ENCODE data around the gene HCN2. TPM values are rescaled to one million over a fixed set of nuclear protein-coding genes. Genes with fewer than 3 reads are reported as not detected.

Gene HCN2
- polyA plus RNA-seq (2012; ENCODE audit: insufficient read depth, insufficient read length) = 3.7 TPM

GRCh38 chr19:589693-590395 is at the start of gene HCN2:
TSS of gene HCN2 (plus strand) at chr19:589881. CDS start at chr19:589946, 65 bp downstream.
- H3K4me3 ChIP-seq (ENCODE audit: low read length) = no peak within 1 kb of the TSS; the same call in 1 of the 2 replicates
- DNase-seq (ENCODE audit: low read depth, low spot score) = no peak

- no peak for DNase-seq (ENCODE audit: low read depth, low spot score)
Measured at GRCh38 chr19:540867-541637, 48.6 kb upstream of the HCN2 start.

GRCh38 chr19:541699-542098 is 48.0 kb upstream of the HCN2 start:
- DNase-seq (ENCODE audit: low read depth, low spot score) = no peak
- no peak overlapping the region for H3K4me3 ChIP-seq (ENCODE audit: low read length)

More at GRCh38 chr19:540867-541637, 48.6 kb upstream of the HCN2 start:
- H3K4me3 ChIP-seq (ENCODE audit: low read length) = no peak overlapping the region

- H3K4me3 ChIP-seq (ENCODE audit: low read length) = no peak overlapping the region
- DNase-seq (ENCODE audit: low read depth, low spot score) = no peak
Measured at GRCh38 chr19:542173-542866, 47.4 kb upstream of the HCN2 start.

GRCh38 chr19:543910-544608 is 45.6 kb upstream of the HCN2 start, which contains the start of gene GZMM:
TSS of gene GZMM (plus strand) at chr19:544053. CDS start at chr19:544072, 19 bp downstream.
- peak; percentile 24 for DNase-seq (ENCODE audit: low read depth, low spot score)
- no peak within 1 kb of the TSS for H3K4me3 ChIP-seq (ENCODE audit: low read length)

- DNase-seq (ENCODE audit: low read depth, low spot score) = no peak
- no peak overlapping the region for H3K4me3 ChIP-seq (ENCODE audit: low read length)
Measured at GRCh38 chr19:547117-547516, 42.6 kb upstream of the HCN2 start.

GRCh38 chr19:547836-548720 is 41.6 kb upstream of the HCN2 start:
- no peak overlapping the region for H3K4me3 ChIP-seq (ENCODE audit: low read length)
- DNase-seq (ENCODE audit: low read depth, low spot score) = no peak

GRCh38 chr19:548886-549830 is 40.5 kb upstream of the HCN2 start:
- no peak overlapping the region for H3K4me3 ChIP-seq (ENCODE audit: low read length)
- no peak for DNase-seq (ENCODE audit: low read depth, low spot score)

GRCh38 chr19:554817-555216 is 34.9 kb upstream of the HCN2 start:
- no peak for DNase-seq (ENCODE audit: low read depth, low spot score)
- H3K4me3 ChIP-seq (ENCODE audit: low read length) = no peak overlapping the region

- no peak overlapping the region for H3K4me3 ChIP-seq (ENCODE audit: low read length)
- no peak for DNase-seq (ENCODE audit: low read depth, low spot score)
Measured at GRCh38 chr19:555474-555808, 34.2 kb upstream of the HCN2 start.

GRCh38 chr19:556611-557382 is 32.9 kb upstream of the HCN2 start:
- no peak overlapping the region for H3K4me3 ChIP-seq (ENCODE audit: low read length)
- DNase-seq (ENCODE audit: low read depth, low spot score) = no peak

- H3K4me3 ChIP-seq (ENCODE audit: low read length) = no peak overlapping the region
- no peak for DNase-seq (ENCODE audit: low read depth, low spot score)
Measured at GRCh38 chr19:558770-559439, 30.8 kb upstream of the HCN2 start.

- no peak for DNase-seq (ENCODE audit: low read depth, low spot score)
- no peak overlapping the region for H3K4me3 ChIP-seq (ENCODE audit: low read length)
Measured at GRCh38 chr19:560121-560520, 29.6 kb upstream of the HCN2 start.

- no peak for DNase-seq (ENCODE audit: low read depth, low spot score)
- H3K4me3 ChIP-seq (ENCODE audit: low read length) = no peak overlapping the region
Measured at GRCh38 chr19:566403-566802, 23.3 kb upstream of the HCN2 start.

GRCh38 chr19:566844-567243 is 22.8 kb upstream of the HCN2 start:
- no peak for DNase-seq (ENCODE audit: low read depth, low spot score)
- H3K4me3 ChIP-seq (ENCODE audit: low read length) = no peak overlapping the region

GRCh38 chr19:567296-567900 is 22.3 kb upstream of the HCN2 start:
- no peak for DNase-seq (ENCODE audit: low read depth, low spot score)
- H3K4me3 ChIP-seq (ENCODE audit: low read length) = no peak overlapping the region

All from Jurkat, Clone E6-1 (cell line).